K562 (cell line): Measurements from ENCODE around the gene NT5DC2. TPM values are rescaled to one million over a fixed set of nuclear protein-coding genes. Genes with fewer than 3 reads are reported as not detected.

ENCODE experiments used
- ATAC-seq: fragments of 200-7000 bp; cut with Tn5 transposase; 3 replicates; pipeline ENCODE4 v1.9.1; 2020; ENCODE audit warnings: moderate library complexity
- BruUV-seq: library from RNA; stranded (reverse); fragments of 400-500 nt; replicated peaks from 2 replicates; lab custom pipeline; 2021; lab: Mats Ljungman, UMichigan
- CTCF ChIA-PET: fragments of 300-600 bp; formaldehyde crosslinking; extraction: SDS; loops from one replicate; lab custom pipeline; 2021; ENCODE audit warnings: low intra/inter-chr PET ratio; lab: Yijun Ruan, JAX
- POLR2A ChIA-PET: fragments of 300-600, 350-650 bp; sonication (Branson Sonifier 250); formaldehyde crosslinking; extraction: SDS; loops from one replicate; lab custom pipeline; 2021; ENCODE audit warnings: antibody characterized with exemption, inconsistent platforms; lab: Yijun Ruan, JAX
- DNase-seq, 4 experiments: peaks; one replicate each; pipeline versions ENCODE4 v3.0.0 to v3.0.0-alpha.2; 2011 to 2018; ENCODE audit warnings: low spot score in 3 of 4, mixed read lengths in 3 of 4; ENCODE audit errors: extremely low read depth in 1 of 4
- FAIRE-seq: peaks from 2 replicates; lab custom pipeline; 2011; peaks lifted over from hg19 to GRCh38; lab: Jason Lieb, UNC
- H2AFZ ChIP-seq: 2 replicates; pipeline ENCODE4 v1.6.0; 2011; ENCODE audit warnings: low read depth, low read length, control low read depth, inconsistent platforms
- H3K27ac ChIP-seq: fragments of 200-600 bp; 3 replicates; pipeline ENCODE4 v1.8.0; 2011; ENCODE audit warnings: low read depth, mild to moderate bottlenecking, control low read depth, inconsistent platforms, low read length, moderate library complexity, mixed read lengths; ENCODE audit errors: extremely low read depth
- H3K27me3 ChIP-seq, 2 experiments: fragments of 300-600 bp in 1 of 2; 2 replicates in 1 of 2; 3 replicates in 1 of 2; pipeline versions ENCODE4 v1.6.0 to v1.8.0; 2011; ENCODE audit warnings: inconsistent platforms in 2 of 2, low read length in 2 of 2, mild to moderate bottlenecking in 1 of 2, mixed read lengths in 1 of 2, moderate library complexity in 1 of 2; ENCODE audit not compliant: control insufficient read depth in 2 of 2, insufficient read depth in 2 of 2
- H3K36me3 ChIP-seq: fragments of 300-600 bp; 3 replicates; pipeline ENCODE4 v1.8.0; 2011; ENCODE audit warnings: mild to moderate bottlenecking, low read length, inconsistent platforms; ENCODE audit not compliant: control insufficient read depth, insufficient read depth
- H3K4me1 ChIP-seq, 2 experiments: fragments of 200-600 bp in 1 of 2; replicated peaks in 1 of 2; 2 replicates in 1 of 2; 3 replicates in 1 of 2; pipeline versions ENCODE4 v1.5.1 to v1.8.0; 2011; ENCODE audit warnings: inconsistent platforms in 2 of 2, low read length in 2 of 2, mild to moderate bottlenecking in 1 of 2, mixed read lengths in 1 of 2, moderate library complexity in 1 of 2; ENCODE audit not compliant: control insufficient read depth in 2 of 2, insufficient read depth in 2 of 2
- H3K4me2 ChIP-seq: 2 replicates; pipeline ENCODE4 v1.6.1; 2011; ENCODE audit warnings: low read length, control low read depth, inconsistent platforms, mixed read lengths; ENCODE audit not compliant: insufficient read depth
- H3K4me3 ChIP-seq: fragments of 200-600 bp; sonication (generic), shearing (Covaris generic); 2 replicates; pipeline ENCODE4 v1.5.1; 2016; ENCODE audit warnings: control low read depth, inconsistent platforms
- H3K79me2 ChIP-seq: fragments of 200-600 bp; 3 replicates; pipeline ENCODE4 v1.8.0; 2011; ENCODE audit warnings: low read length, inconsistent platforms; ENCODE audit not compliant: control insufficient read depth, insufficient read depth
- H3K9ac ChIP-seq, 2 experiments: 2 replicates each; pipeline versions ENCODE4 v1.6.0 to v1.6.1; 2011; ENCODE audit warnings: low read depth in 2 of 2, low read length in 2 of 2, control low read depth in 1 of 2, inconsistent platforms in 1 of 2, mild to moderate bottlenecking in 1 of 2, mixed read lengths in 1 of 2; ENCODE audit not compliant: insufficient read depth in 1 of 2
- H3K9me1 ChIP-seq: one replicate; pipeline ENCODE4 v1.6.0; 2011; ENCODE audit warnings: inconsistent platforms, mild to moderate bottlenecking, low read length, moderate library complexity; ENCODE audit not compliant: control insufficient read depth, insufficient read depth
- H3K9me3 ChIP-seq: replicated peaks from 2 replicates; pipeline ENCODE4 v1.5.1; 2011; ENCODE audit warnings: low read depth, low read length, inconsistent platforms; ENCODE audit not compliant: control insufficient read depth, insufficient read depth
- H4K20me1 ChIP-seq: replicated peaks from 2 replicates; pipeline ENCODE4 v1.6.1; 2011; ENCODE audit warnings: low read length, inconsistent platforms, mixed read lengths; ENCODE audit not compliant: control insufficient read depth, insufficient read depth
- HEY1 ChIP-seq: fragments of 250-450 bp; sonication (Bioruptor Pico); IDR thresholded peaks from 2 replicates; pipeline ENCODE4 v1.5.0; 2020; ENCODE audit warnings: mild to moderate bottlenecking, moderate library complexity, borderline replicate concordance
- PKNOX1 ChIP-seq: fragments of 450-650 bp; IDR thresholded peaks from 2 replicates; pipeline ENCODE4 v1.6.1; 2016
- POLR2AphosphoS5 ChIP-seq: IDR thresholded peaks from 2 replicates; pipeline ENCODE4 v1.6.1; 2011; ENCODE audit warnings: mild to moderate bottlenecking, low read depth, low read length, moderate library complexity; ENCODE audit not compliant: control insufficient read depth, insufficient read depth
- ZBTB5 ChIP-seq: fragments of 450-650 bp; IDR thresholded peaks from 2 replicates; pipeline ENCODE4 v1.6.1; 2017; ENCODE audit warnings: antibody characterized with exemption
- WGBS: fragments of 100-300 bp; shearing (Covaris generic); methylation state at CpG from one replicate; pipeline ENCODE4 v1.1.6; 2016; ENCODE audit warnings: low coverage, mixed read lengths; ENCODE audit not compliant: insufficient coverage; ENCODE audit errors: missing lambda C conversion rate; 5-methylcytosine and 5-hydroxymethylcytosine counted together
- in situ Hi-C: fragments of 300-500 bp; cut with MboI; formaldehyde crosslinking; loops from 4 replicates; pipeline ENCODE4 v1.15.0; 2018; ENCODE audit warnings: inconsistent platforms, mixed read lengths
- intact Hi-C: fragments of 100-400 bp; cut with micrococcal nuclease; formaldehyde crosslinking; loops from 2 replicates; pipeline ENCODE4 v1.14.2; 2022
- polyA plus RNA-seq, 8 experiments: library from polyadenylated mRNA; depleted of rRNA in 4 of 8; stranded (reverse) in 5 of 8; unstranded in 3 of 8; fragments of >200 nt; fragmentation: Nextera tagmentation in 2 of 8; fragmentation: Illumina TruSeq in 1 of 8; extraction: Ambion mirVana in 2 of 8; extraction: Trizol in 1 of 8; gene quantifications; 2 replicates each; pipeline versions ENCODE4 v1.2.1 to v1.2.3, GENCODE V29; 2011 to 2014; ENCODE audit warnings: inconsistent platforms in 1 of 8, missing spikeins in 1 of 8
- total RNA-seq, 7 experiments: library from RNA; depleted of rRNA in 6 of 7; stranded (reverse); fragments of >200 nt in 6 of 7; fragmentation: Illumina TruSeq in 2 of 7; extraction: Trizol in 2 of 7; gene quantifications; 2 replicates each; pipeline versions ENCODE4 v1.2.1 to v1.2.3, GENCODE V29; 2011 to 2021; ENCODE audit warnings: low replicate concordance in 1 of 7

Gene NT5DC2
- total and polyA plus RNA-seq, 9 of the 15 experiments (the other 6 are each of a cell fraction or from before 2014, with no cell fraction given) = 25.6 to 168 (median 122) TPM

- DNase-seq (no peak), FAIRE-seq (no peak), ATAC-seq (no peak)
- H3K9me3 ChIP-seq = no peaks in the 10 kb centered on the region
- H3K4me2 ChIP-seq = no peak overlapping the region
- no peak overlapping the region for H2AFZ ChIP-seq
- no peaks in the 10 kb centered on the region for H3K79me2 ChIP-seq
- H3K4me3 ChIP-seq = no peak overlapping the region
- H3K9me1 ChIP-seq = no peaks in the 10 kb centered on the region
- H3K27me3 ChIP-seq = no peaks in the 10 kb centered on the region
- intact Hi-C loops = no loop called here
- no peaks in the 10 kb centered on the region for H3K4me1 ChIP-seq
- in situ Hi-C loops = no loop called here
- no peak for TF ChIP-seq HEY1
- no peak for TF ChIP-seq POLR2AphosphoS5
- TF ChIP-seq PKNOX1 = peak; percentile 72
- TF ChIP-seq ZBTB5 = no peak
- BruUV-seq = no TSS peak
- ChIA-PET POLR2A (no interaction called here), CTCF (no interaction called here)
- 63% methylated on average over 4 of the region's 6 CpGs for WGBS
- H3K27ac ChIP-seq = no peak overlapping the region
- no peak overlapping the region for H3K9ac ChIP-seq
- no peaks in the 10 kb centered on the region for H4K20me1 ChIP-seq
- H3K36me3 ChIP-seq = peaks cover 12% of the 10 kb centered on the region; the same call in 2 of the 3 replicates
Observed at GRCh38 chr3:52572221-52572620, 38.6 kb upstream of the NT5DC2 start.
